CD14-positive monocyte (primary cell): ENCODE measurements around the gene ITPR3. TPM values are rescaled to one million over a fixed set of nuclear protein-coding genes. Genes with fewer than 3 reads are reported as not detected.
A peak's percentile ranks its signal among the peaks of the same experiment; 100 is the strongest.

Source experiments
- DNase-seq, 3 donors: peaks; one replicate each; pipeline ENCODE4 v3.0.0-alpha.2; 2011 to 2022
- H2AFZ ChIP-seq: 2 replicates; pipeline ENCODE4 v1.6.0; 2012; ENCODE audit warnings: mild to moderate bottlenecking, low read depth, low read length, inconsistent platforms; ENCODE audit not compliant: insufficient read depth, poor library complexity, severe bottlenecking
- H3K27ac ChIP-seq, 2 donors: 1 replicate in 1 of 2; 2 replicates in 1 of 2; pipeline ENCODE4 v1.5.1; 2012 to 2013; ENCODE audit warnings: low read length in 2 of 2, control low read depth in 1 of 2, inconsistent platforms in 1 of 2, low read depth in 1 of 2, mild to moderate bottlenecking in 1 of 2
- H3K27me3 ChIP-seq, 2 donors: one replicate each; pipeline versions ENCODE4 v1.6.0 to v1.6.1; 2011 to 2013; ENCODE audit warnings: low read length in 2 of 2; ENCODE audit not compliant: control insufficient read depth in 2 of 2, insufficient read depth in 2 of 2
- H3K36me3 ChIP-seq, 2 donors: replicated peaks in 1 of 2; 1 replicate in 1 of 2; 2 replicates in 1 of 2; pipeline versions ENCODE4 v1.5.1 to v1.6.1; 2012 to 2013; ENCODE audit warnings: low read length in 2 of 2, control low read depth in 1 of 2, inconsistent platforms in 1 of 2, mild to moderate bottlenecking in 1 of 2; ENCODE audit not compliant: insufficient read depth in 2 of 2, control insufficient read depth in 1 of 2
- H3K4me1 ChIP-seq, 2 donors: 1 replicate in 1 of 2; 2 replicates in 1 of 2; pipeline versions ENCODE4 v1.5.1 to v1.6.1; 2012 to 2013; ENCODE audit warnings: low read length in 2 of 2, control low read depth in 1 of 2, inconsistent platforms in 1 of 2, mild to moderate bottlenecking in 1 of 2, moderate library complexity in 1 of 2; ENCODE audit not compliant: insufficient read depth in 2 of 2, control insufficient read depth in 1 of 2
- H3K4me2 ChIP-seq: replicated peaks from 2 replicates; pipeline ENCODE3; 2012; ENCODE audit warnings: low read length, moderate library complexity, mild to moderate bottlenecking; ENCODE audit not compliant: poor library complexity, severe bottlenecking; ENCODE audit errors: extremely low read depth
- H3K4me3 ChIP-seq, 3 experiments: fragments of 200-600 bp in 1 of 3; sonication (generic) in 1 of 3; replicated peaks in 1 of 3; 1 replicate in 2 of 3; 2 replicates in 1 of 3; pipeline ENCODE4 v1.5.1; 2011 to 2013; ENCODE audit warnings: low read length in 3 of 3, mild to moderate bottlenecking in 3 of 3, control low read depth in 2 of 3, low read depth in 2 of 3, inconsistent platforms in 1 of 3, moderate library complexity in 1 of 3
- H3K79me2 ChIP-seq: 2 replicates; pipeline ENCODE4 v1.6.0; 2012; ENCODE audit warnings: mild to moderate bottlenecking, control low read depth, inconsistent platforms, low read length, moderate library complexity; ENCODE audit not compliant: insufficient read depth
- H3K9ac ChIP-seq: 2 replicates; pipeline ENCODE4 v1.6.0; 2017; ENCODE audit warnings: low read length, mild to moderate bottlenecking; ENCODE audit not compliant: insufficient read depth, poor library complexity, severe bottlenecking
- H3K9me3 ChIP-seq, 2 donors: replicated peaks in 1 of 2; 1 replicate in 1 of 2; 2 replicates in 1 of 2; pipeline versions ENCODE4 v1.5.1 to v1.6.1; 2012 to 2013; ENCODE audit warnings: low read length in 2 of 2, control low read depth in 1 of 2; ENCODE audit not compliant: control insufficient read depth in 1 of 2, insufficient read depth in 1 of 2
- H4K20me1 ChIP-seq: 2 replicates; pipeline ENCODE4 v1.6.0; 2012; ENCODE audit warnings: mild to moderate bottlenecking, low read length, control low read depth, moderate library complexity; ENCODE audit not compliant: insufficient read depth
- H3K27ac Mint-ChIP-seq, 7 donors: one replicate each; pipeline ENCODE4 v1.8.0; 2020; ENCODE audit warnings: mild to moderate bottlenecking in 7 of 7, mixed read lengths in 7 of 7, moderate library complexity in 6 of 7, inconsistent platforms in 2 of 7
- H3K27me3 Mint-ChIP-seq, 3 donors: one replicate each; pipeline ENCODE4 v1.8.0; 2021 to 2022; ENCODE audit warnings: low read depth in 3 of 3, mild to moderate bottlenecking in 3 of 3, mixed read lengths in 3 of 3, moderate library complexity in 3 of 3, inconsistent platforms in 1 of 3
- H3K36me3 Mint-ChIP-seq, 2 donors: one replicate each; pipeline ENCODE4 v1.8.0; 2020; ENCODE audit warnings: mixed read lengths in 2 of 2, inconsistent platforms in 1 of 2, mild to moderate bottlenecking in 1 of 2
- H3K4me1 Mint-ChIP-seq: one replicate; pipeline ENCODE4 v1.8.0; 2020; ENCODE audit warnings: mild to moderate bottlenecking, mixed read lengths
- H3K4me3 Mint-ChIP-seq, 2 donors: one replicate each; pipeline ENCODE4 v1.8.0; 2020; ENCODE audit warnings: mild to moderate bottlenecking in 2 of 2, mixed read lengths in 2 of 2, moderate library complexity in 1 of 2
- H3K9me3 Mint-ChIP-seq, 7 donors: one replicate each; pipeline ENCODE4 v1.8.0; 2020 to 2022; ENCODE audit warnings: mixed read lengths in 7 of 7, mild to moderate bottlenecking in 6 of 7, moderate library complexity in 6 of 7, inconsistent platforms in 2 of 7
- WGBS: methylation state at CpG from one replicate; pipeline ENCODE4 v1.1.5; 2013; ENCODE audit warnings: missing lambda C conversion rate; ENCODE audit not compliant: insufficient coverage; 5-methylcytosine and 5-hydroxymethylcytosine counted together
- intact Hi-C, 2 donors: fragments of 100-400 bp; cut with micrococcal nuclease; formaldehyde crosslinking; loops; one replicate each; pipeline versions ENCODE4 v1.15.0 to v1.15.1; 2023
- polyA plus RNA-seq, 3 donors: library from polyadenylated mRNA; depleted of rRNA in 1 of 3; unstranded in 2 of 3; stranded (reverse) in 1 of 3; fragments of 300-500 nt in 2 of 3; fragments of >200 nt in 1 of 3; fragmentation: Illumina TruSeq in 2 of 3; gene quantifications; 1 replicate in 2 of 3; 2 replicates in 1 of 3; pipeline ENCODE4 v1.2.3, GENCODE V29; 2012 to 2021
- TF ChIP-seq, protein P1 (sequence below): fragments of 200-600 bp; IDR thresholded peaks from one replicate; pipeline ENCODE4 v1.8.0; 2022; ENCODE audit warnings: antibody characterized with exemption, mild to moderate bottlenecking

The ITPR3 gene
- polyA plus RNA-seq, 3 donors: 1.8 TPM; not detected in 2

DNA sequence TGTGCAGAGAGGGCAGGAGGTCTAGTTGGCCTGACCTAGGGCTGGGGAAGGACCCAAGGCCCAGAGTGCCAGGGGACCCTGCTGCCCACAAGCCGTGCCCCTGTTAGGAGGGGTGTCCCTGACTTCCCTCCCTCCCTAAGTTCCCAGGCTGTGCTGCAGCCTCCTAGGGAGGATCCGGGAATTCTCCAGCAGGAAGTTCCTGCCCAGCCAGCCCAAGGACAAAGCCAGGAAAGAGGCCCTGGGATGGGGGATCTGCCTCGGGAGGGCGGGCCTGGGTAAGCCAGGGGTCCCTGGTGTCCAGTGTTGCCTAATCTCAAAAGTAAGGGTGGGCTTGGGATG, 31.8 kb upstream of the ITPR3 start:
- 67% methylated on average over 1 of the region's 4 CpGs for WGBS
- H3K27ac Mint-ChIP-seq: no peak overlapping the region

GRCh38 chr6:33589731-33590530, 31.2 kb upstream of the ITPR3 start:
- no peak overlapping the region for H3K4me3 Mint-ChIP-seq
- H3K4me1 ChIP-seq: peaks cover 9 to 21% of the 10 kb centered on the region in 2 donors
- H3K4me1 Mint-ChIP-seq: peaks cover 27% of the 10 kb centered on the region
- no peak overlapping the region for H3K9ac ChIP-seq
- H3K27me3 Mint-ChIP-seq: peaks cover 22 to 25% (median 24%) of the 10 kb centered on the region in 3 donors
- H3K79me2 ChIP-seq: no peaks in the 10 kb centered on the region
- no peaks in the 10 kb centered on the region for H3K36me3 Mint-ChIP-seq
- 68% methylated on average over 6 of the region's 9 CpGs for WGBS
- no peaks in the 10 kb centered on the region for H3K9me3 ChIP-seq
- intact Hi-C loops: loop anchor here in 1 of 2 donors (5.0 kb wide), 1 partner anchor 112 kb away; no protein-coding TSS in a partner anchor
- peaks cover 0 to 3% (median 0%) of the 10 kb centered on the region in 7 donors for H3K9me3 Mint-ChIP-seq
- no peaks in the 10 kb centered on the region for H3K36me3 ChIP-seq
- H3K27ac ChIP-seq: no peak overlapping the region
- no peak overlapping the region for H3K4me2 ChIP-seq
- H3K27ac Mint-ChIP-seq: no peak overlapping the region
- no peak overlapping the region for H2AFZ ChIP-seq
- no peaks in the 10 kb centered on the region for H4K20me1 ChIP-seq
- H3K4me3 ChIP-seq: no peak overlapping the region
- TF ChIP-seq, protein P1, sequence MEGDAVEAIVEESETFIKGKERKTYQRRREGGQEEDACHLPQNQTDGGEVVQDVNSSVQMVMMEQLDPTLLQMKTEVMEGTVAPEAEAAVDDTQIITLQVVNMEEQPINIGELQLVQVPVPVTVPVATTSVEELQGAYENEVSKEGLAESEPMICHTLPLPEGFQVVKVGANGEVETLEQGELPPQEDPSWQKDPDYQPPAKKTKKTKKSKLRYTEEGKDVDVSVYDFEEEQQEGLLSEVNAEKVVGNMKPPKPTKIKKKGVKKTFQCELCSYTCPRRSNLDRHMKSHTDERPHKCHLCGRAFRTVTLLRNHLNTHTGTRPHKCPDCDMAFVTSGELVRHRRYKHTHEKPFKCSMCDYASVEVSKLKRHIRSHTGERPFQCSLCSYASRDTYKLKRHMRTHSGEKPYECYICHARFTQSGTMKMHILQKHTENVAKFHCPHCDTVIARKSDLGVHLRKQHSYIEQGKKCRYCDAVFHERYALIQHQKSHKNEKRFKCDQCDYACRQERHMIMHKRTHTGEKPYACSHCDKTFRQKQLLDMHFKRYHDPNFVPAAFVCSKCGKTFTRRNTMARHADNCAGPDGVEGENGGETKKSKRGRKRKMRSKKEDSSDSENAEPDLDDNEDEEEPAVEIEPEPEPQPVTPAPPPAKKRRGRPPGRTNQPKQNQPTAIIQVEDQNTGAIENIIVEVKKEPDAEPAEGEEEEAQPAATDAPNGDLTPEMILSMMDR: peak; percentile 69
- H3K27me3 ChIP-seq: peaks cover 3 to 14% of the 10 kb centered on the region in 2 donors
- DNase-seq: peak in 2 of 3 donors; percentile 17 to 80

More for the DNA sequence above, 31.8 kb upstream of the ITPR3 start:
- Histone ChIP-seq H3K4me1 (peaks cover 9 to 21% of the 10 kb centered on the region in 2 donors), H3K4me3 (no peak overlapping the region), H3K4me2 (no peak overlapping the region), H3K27ac (no peak overlapping the region), H3K79me2 (no peaks in the 10 kb centered on the region), H3K27me3 (peaks cover 3 to 14% of the 10 kb centered on the region in 2 donors), H3K9me3 (no peaks in the 10 kb centered on the region), H3K36me3 (no peaks in the 10 kb centered on the region), H4K20me1 (no peaks in the 10 kb centered on the region), H3K9ac (no peak overlapping the region), H2AFZ (no peak overlapping the region)
- Mint-ChIP-seq H3K9me3 (peaks cover 0 to 3% (median 0%) of the 10 kb centered on the region in 7 donors), H3K36me3 (no peaks in the 10 kb centered on the region), H3K4me1 (peaks cover 27% of the 10 kb centered on the region), H3K4me3 (no peak overlapping the region), H3K27me3 (peaks cover 22 to 23% (median 22%) of the 10 kb centered on the region in 3 donors)
- TF ChIP-seq, protein P1: no peak
- intact Hi-C loops: loop anchor here in 1 of 2 donors (5.0 kb wide), 1 partner anchor 113 kb away; no protein-coding TSS in a partner anchor
- no peak for DNase-seq
